Anterior cingulate cortex (tissue), 58 donors: Measurements from ENCODE around the gene ATXN7.

Source experiments
- DNase-seq, 58 donors: peaks; one replicate each; lab custom pipeline; 2025; lab: John Stamatoyannopoulos, UW

Gene ATXN7

GRCh38 chr3:63900459-63900858 lies 36.8 kb downstream of the ATXN7 start:
- DNase-seq = no peak

GRCh38 chr3:63905731-63906620 lies 42.3 kb downstream of the ATXN7 start:
- no peak for DNase-seq

GRCh38 chr3:63908081-63908736 lies 44.5 kb downstream of the ATXN7 start:
- no peak for DNase-seq

- no peak for DNase-seq
Measured at GRCh38 chr3:63908776-63909175, 45.1 kb downstream of the ATXN7 start.

GRCh38 chr3:63909431-63909830 lies 45.8 kb downstream of the ATXN7 start:
- no peak for DNase-seq

- DNase-seq = no peak
Measured at GRCh38 chr3:63910001-63910400, 46.3 kb downstream of the ATXN7 start.

- DNase-seq = no peak
Measured at GRCh38 chr3:63910891-63911290, 47.2 kb downstream of the ATXN7 start.

- no peak for DNase-seq
Measured at GRCh38 chr3:63911509-63911872, 47.8 kb downstream of the ATXN7 start.

GRCh38 chr3:63911873-63912767 lies 48.5 kb downstream of the ATXN7 start, which contains the start of gene SCAANT1:
Gene SCAANT1, minus strand, starts transcription at chr3:63912383.
- peak; percentile 26 to 85 (median 76) for DNase-seq

- DNase-seq = peak in 28 of 58 donors; percentile 3 to 63 (median 32)
Measured at GRCh38 chr3:63912768-63913588, 49.3 kb downstream of the ATXN7 start.

GRCh38 chr3:63914312-63914711 lies 50.6 kb downstream of the ATXN7 start:
- no peak for DNase-seq

GRCh38 chr3:63918321-63918720 lies 54.7 kb downstream of the ATXN7 start:
- DNase-seq = no peak

GRCh38 chr3:63920001-63920400 lies 56.3 kb downstream of the ATXN7 start:
- no peak for DNase-seq

- DNase-seq = peak in 1 of 58 donors; percentile 16
Measured at GRCh38 chr3:63921741-63922482, 58.2 kb downstream of the ATXN7 start.

- no peak for DNase-seq
Measured at GRCh38 chr3:63922491-63923199, 59.0 kb downstream of the ATXN7 start.

GRCh38 chr3:63926309-63926708 lies 62.6 kb downstream of the ATXN7 start:
- DNase-seq = no peak

- DNase-seq = no peak
Measured at GRCh38 chr3:63927422-63928280, 64.0 kb downstream of the ATXN7 start.

GRCh38 chr3:63931290-63931689 lies 67.6 kb downstream of the ATXN7 start:
- no peak for DNase-seq
